ENCODE results near the gene EPHA3. TPM values are rescaled to one million over a fixed set of nuclear protein-coding genes. Genes with fewer than 3 reads are reported as not detected.
"Not testable (repeated sequence)": the region's sequence is repeated elsewhere in the genome, so short reads cannot be mapped to it uniquely, and the experiment has no call there.

Gene EPHA3
- total and polyA plus RNA-seq, 2 donors (not counting 1 experiment from before 2014, with no cell fraction given), result 0.23 to 0.99 TPM

- no peak overlapping the region for H3K9ac ChIP-seq (ENCODE audit: insufficient read depth, low read length)
- no peak for DNase-seq (ENCODE audit: low read depth in 2 of 2)
These were observed 236.7 kb downstream of the EPHA3 start for GRCh38 chr3:89344076-89344475.

GRCh38 chr3:89350935-89351334, 243.5 kb downstream of the EPHA3 start:
- not testable (repeated sequence) for H3K4me2 ChIP-seq (ENCODE audit: extremely low read depth, insufficient read depth, low read length); H3K27ac ChIP-seq (ENCODE audit: insufficient read depth, low read length); H3K9ac ChIP-seq (ENCODE audit: insufficient read depth, low read length); H2AFZ ChIP-seq (ENCODE audit: low read length); DNase-seq (ENCODE audit: low read depth in 2 of 2); H3K9me3 ChIP-seq (ENCODE audit: control insufficient read depth, insufficient read depth, low read depth, low read length); H3K79me2 ChIP-seq (ENCODE audit: control insufficient read depth, insufficient read depth, low read length); H3K27me3 ChIP-seq (ENCODE audit: control insufficient read depth, insufficient read depth, low read length); H3K4me3 ChIP-seq (replicated peaks in 1 of 4; ENCODE audit: control extremely low read depth in 1 of 4, insufficient read depth in 1 of 4, low read depth in 3 of 4, low read length in 4 of 4); H3K4me1 ChIP-seq (ENCODE audit: control insufficient read depth, extremely low read depth, insufficient read depth, low read length); H4K20me1 ChIP-seq (ENCODE audit: control insufficient read depth, extremely low read depth, insufficient read depth, low read length); H3K36me3 ChIP-seq (ENCODE audit: control insufficient read depth, insufficient read depth, low read length)

More at GRCh38 chr3:89344076-89344475, 236.7 kb downstream of the EPHA3 start:
- TF ChIP-seq CTCF (conservative IDR thresholded peaks at IDR 0.05 in 1 of 2, IDR thresholded peaks at IDR 0.05 in 1 of 2; ENCODE audit: low read depth in 1 of 2, low read length in 2 of 2) (no peak), EZH2 (IDR thresholded peaks at IDR 0.05; ENCODE audit: low read length, missing control alignments) (no peak)
- H3K9me3 ChIP-seq (ENCODE audit: control insufficient read depth, insufficient read depth, low read depth, low read length), result no peaks in the 10 kb centered on the region
- H3K4me3 ChIP-seq (replicated peaks in 1 of 4; ENCODE audit: control extremely low read depth in 1 of 4, insufficient read depth in 1 of 4, low read depth in 3 of 4, low read length in 4 of 4), result no peak overlapping the region
- no peaks in the 10 kb centered on the region for H4K20me1 ChIP-seq (ENCODE audit: control insufficient read depth, extremely low read depth, insufficient read depth, low read length)
- no peak overlapping the region for H2AFZ ChIP-seq (ENCODE audit: low read length)
- H3K79me2 ChIP-seq (ENCODE audit: control insufficient read depth, insufficient read depth, low read length), result no peaks in the 10 kb centered on the region
- H3K4me2 ChIP-seq (ENCODE audit: extremely low read depth, insufficient read depth, low read length), result no peak overlapping the region
- H3K36me3 ChIP-seq (ENCODE audit: control insufficient read depth, insufficient read depth, low read length), result no peaks in the 10 kb centered on the region
- H3K4me1 ChIP-seq (ENCODE audit: control insufficient read depth, extremely low read depth, insufficient read depth, low read length), result no peaks in the 10 kb centered on the region
- no peaks in the 10 kb centered on the region for H3K27me3 ChIP-seq (ENCODE audit: control insufficient read depth, insufficient read depth, low read length)
- H3K27ac ChIP-seq (ENCODE audit: insufficient read depth, low read length), result no peak overlapping the region

- TF ChIP-seq EZH2 (IDR thresholded peaks at IDR 0.05; ENCODE audit: low read length, missing control alignments) (no peak), CTCF (conservative IDR thresholded peaks at IDR 0.05 in 1 of 2, IDR thresholded peaks at IDR 0.05 in 1 of 2; ENCODE audit: low read depth in 1 of 2, low read length in 2 of 2) (no peak)
- H3K36me3 ChIP-seq (ENCODE audit: control insufficient read depth, insufficient read depth, low read length), result no peaks in the 10 kb centered on the region
- peak; percentile 40 to 51 for DNase-seq (ENCODE audit: low read depth in 2 of 2)
- no peak overlapping the region for H3K9ac ChIP-seq (ENCODE audit: insufficient read depth, low read length)
- H3K4me3 ChIP-seq (replicated peaks in 1 of 4; ENCODE audit: control extremely low read depth in 1 of 4, insufficient read depth in 1 of 4, low read depth in 3 of 4, low read length in 4 of 4), result no peak overlapping the region
- H3K4me1 ChIP-seq (ENCODE audit: control insufficient read depth, extremely low read depth, insufficient read depth, low read length), result no peaks in the 10 kb centered on the region
- no peak overlapping the region for H3K27ac ChIP-seq (ENCODE audit: insufficient read depth, low read length)
- H3K27me3 ChIP-seq (ENCODE audit: control insufficient read depth, insufficient read depth, low read length), result no peaks in the 10 kb centered on the region
- no peaks in the 10 kb centered on the region for H3K79me2 ChIP-seq (ENCODE audit: control insufficient read depth, insufficient read depth, low read length)
- no peak overlapping the region for H3K4me2 ChIP-seq (ENCODE audit: extremely low read depth, insufficient read depth, low read length)
- no peaks in the 10 kb centered on the region for H3K9me3 ChIP-seq (ENCODE audit: control insufficient read depth, insufficient read depth, low read depth, low read length)
- H4K20me1 ChIP-seq (ENCODE audit: control insufficient read depth, extremely low read depth, insufficient read depth, low read length), result no peaks in the 10 kb centered on the region
- H2AFZ ChIP-seq (ENCODE audit: low read length), result no peak overlapping the region
These were observed 246.0 kb downstream of the EPHA3 start for GRCh38 chr3:89353465-89353864.

Data from fibroblast of lung (primary cell).